ENCODE results near the gene AMDHD2. TPM values are rescaled to one million over a fixed set of nuclear protein-coding genes. Genes with fewer than 3 reads are reported as not detected.
A peak's percentile ranks its signal among the peaks of the same experiment; 100 is the strongest.

AMDHD2 gene
- total RNA-seq, 2 experiments from 2014 or later, result 51.8 to 59.7 TPM

- H3K9me2 ChIP-seq (ENCODE audit: insufficient read depth, low read length), result no peaks in the 10 kb centered on the region
- H3K27ac ChIP-seq (ENCODE audit: low read depth, low read length, poor library complexity, severe bottlenecking), result no peak overlapping the region
- no peak for TF ChIP-seq EZH2phosphoT487 (IDR thresholded peaks at IDR 0.05; ENCODE audit: borderline replicate concordance, low read depth, low read length)
- H4K20me1 ChIP-seq (ENCODE audit: insufficient read depth, low read length), result peaks cover 9% of the 10 kb centered on the region
- H3K4me3 ChIP-seq (ENCODE audit: low read depth, low read length, poor library complexity, severe bottlenecking), result no peak overlapping the region
- no peaks in the 10 kb centered on the region for H3K9me3 ChIP-seq (ENCODE audit: low read length)
- intact Hi-C loops (cut with micrococcal nuclease; ENCODE audit: unreplicated experiment), result no loop called here
- ChIA-PET CTCF (ENCODE audit: unreplicated experiment) (no interaction called here), POLR2A (no interaction called here)
- H3K79me2 ChIP-seq (ENCODE audit: insufficient read depth, low read depth, low read length), result peaks cover 51% of the 10 kb centered on the region
- DNase-seq (ENCODE audit: low spot score), result no peak
- no peak overlapping the region for H3K4me2 ChIP-seq (ENCODE audit: low read length)
- no TSS peak for BruUV-seq (replicated peaks)
- H2AFZ ChIP-seq (ENCODE audit: low read length), result no peak overlapping the region
- H3K36me3 ChIP-seq (ENCODE audit: insufficient read depth, low read length), result peaks cover 13% of the 10 kb centered on the region; the same call in 1 of the 2 replicates
- peaks cover 39% of the 10 kb centered on the region for H3K4me1 ChIP-seq (ENCODE audit: insufficient read depth, low read length, poor library complexity, severe bottlenecking)
These were observed 2.1 kb upstream of the AMDHD2 start for GRCh38 chr16:2517954-2518605.

- intact Hi-C loops (cut with micrococcal nuclease; ENCODE audit: unreplicated experiment), result no loop called here
- CTCF ChIA-PET (ENCODE audit: unreplicated experiment), result no interaction called here
These were observed 1.1 kb upstream of the AMDHD2 start for GRCh38 chr16:2518823-2519710.

GRCh38 chr16:2519711-2520080, 475 bp upstream of the AMDHD2 start:
- no peak overlapping the region for H2AFZ ChIP-seq (ENCODE audit: low read length)
- H3K27ac ChIP-seq (ENCODE audit: low read depth, low read length, poor library complexity, severe bottlenecking), result no peak overlapping the region
- H3K9me3 ChIP-seq (ENCODE audit: low read length), result no peaks in the 10 kb centered on the region
- peak overlapping the region; percentile 56 for H3K4me2 ChIP-seq (ENCODE audit: low read length)
- peaks cover 29% of the 10 kb centered on the region; the same call in 1 of the 2 replicates for H3K36me3 ChIP-seq (ENCODE audit: insufficient read depth, low read length)
- intact Hi-C loops (cut with micrococcal nuclease; ENCODE audit: unreplicated experiment), result no loop called here
- CTCF ChIA-PET (ENCODE audit: unreplicated experiment), result interaction anchor here (0.6 to 0.7 kb wide), 2 partner anchors 13 to 293 kb away, joined by 3 to 4 read pairs; no protein-coding TSS in a partner anchor
- H4K20me1 ChIP-seq (ENCODE audit: insufficient read depth, low read length), result peaks cover 6% of the 10 kb centered on the region
- POLR2A ChIA-PET, result interaction anchor here (0.6 kb wide), 1 partner anchor 12 kb away, joined by 6 read pairs; the partner anchor contains the start of gene CEMP1
- no TSS peak for BruUV-seq (replicated peaks)
- TF ChIP-seq CTCF (conservative IDR thresholded peaks at IDR 0.05; ENCODE audit: low read length) (no peak), EZH2phosphoT487 (IDR thresholded peaks at IDR 0.05; ENCODE audit: borderline replicate concordance, low read depth, low read length) (no peak)
- peaks cover 42% of the 10 kb centered on the region for H3K79me2 ChIP-seq (ENCODE audit: insufficient read depth, low read depth, low read length)
- peaks cover 36% of the 10 kb centered on the region for H3K4me1 ChIP-seq (ENCODE audit: insufficient read depth, low read length, poor library complexity, severe bottlenecking)
- H3K4me3 ChIP-seq (ENCODE audit: low read depth, low read length, poor library complexity, severe bottlenecking), result peak overlapping the region; percentile 85
- DNase-seq (ENCODE audit: low spot score), result no peak
- H3K9me2 ChIP-seq (ENCODE audit: insufficient read depth, low read length), result no peaks in the 10 kb centered on the region

More at GRCh38 chr16:2518823-2519710, 1.1 kb upstream of the AMDHD2 start:
- H3K9me2 ChIP-seq (ENCODE audit: insufficient read depth, low read length), result no peaks in the 10 kb centered on the region
- POLR2A ChIA-PET, result interaction anchor here (0.6 kb wide), 1 partner anchor 19 kb away, joined by 3 read pairs; the partner anchor contains the start of gene PDPK1
- H3K4me3 ChIP-seq (ENCODE audit: low read depth, low read length, poor library complexity, severe bottlenecking), result no peak overlapping the region
- DNase-seq (ENCODE audit: low spot score), result no peak
- H2AFZ ChIP-seq (ENCODE audit: low read length), result no peak overlapping the region
- TF ChIP-seq EZH2phosphoT487 (IDR thresholded peaks at IDR 0.05; ENCODE audit: borderline replicate concordance, low read depth, low read length), result no peak
- H3K9me3 ChIP-seq (ENCODE audit: low read length), result no peaks in the 10 kb centered on the region
- no peak overlapping the region for H3K27ac ChIP-seq (ENCODE audit: low read depth, low read length, poor library complexity, severe bottlenecking)
- peaks cover 36% of the 10 kb centered on the region for H3K4me1 ChIP-seq (ENCODE audit: insufficient read depth, low read length, poor library complexity, severe bottlenecking)
- H3K36me3 ChIP-seq (ENCODE audit: insufficient read depth, low read length), result peaks cover 23% of the 10 kb centered on the region; the same call in 1 of the 2 replicates
- no TSS peak for BruUV-seq (replicated peaks)
- H4K20me1 ChIP-seq (ENCODE audit: insufficient read depth, low read length), result peaks cover 9% of the 10 kb centered on the region
- no peak overlapping the region for H3K4me2 ChIP-seq (ENCODE audit: low read length)
- peaks cover 48% of the 10 kb centered on the region for H3K79me2 ChIP-seq (ENCODE audit: insufficient read depth, low read depth, low read length)
